OCI-LY1 (cell line): ENCODE data around the gene STAG1.

Experiments used
- H2AFZ ChIP-seq: fragments of 200-600 bp; sonication (generic), shearing (Covaris generic); 2 replicates; pipeline ENCODE4 v1.6.0; 2014; ENCODE audit warnings: antibody characterized with exemption, mild to moderate bottlenecking, low read length
- H3F3A ChIP-seq: fragments of 200-600 bp; sonication (generic), shearing (Covaris generic); 2 replicates; pipeline ENCODE4 v1.6.0; 2014; ENCODE audit warnings: mild to moderate bottlenecking, antibody characterized with exemption, low read length, moderate library complexity; ENCODE audit not compliant: insufficient read depth
- H3K27ac ChIP-seq: fragments of 200-600 bp; sonication (generic); 2 replicates; pipeline ENCODE4 v1.5.1; 2014; ENCODE audit warnings: low read length, mixed run types, mild to moderate bottlenecking, low read depth; ENCODE audit not compliant: poor library complexity, severe bottlenecking
- H3K27me3 ChIP-seq: fragments of 200-600 bp; sonication (generic); 2 replicates; pipeline ENCODE4 v1.6.0; 2014; ENCODE audit warnings: antibody characterized with exemption, mild to moderate bottlenecking, low read length, moderate library complexity; ENCODE audit not compliant: insufficient read depth
- H3K36me3 ChIP-seq: fragments of 200-600 bp; sonication (generic); 2 replicates; pipeline ENCODE4 v1.6.1; 2014; ENCODE audit warnings: mild to moderate bottlenecking, antibody characterized with exemption, low read length, moderate library complexity, mixed read lengths; ENCODE audit not compliant: insufficient read depth
- H3K4me1 ChIP-seq: fragments of 200-600 bp; sonication (generic); 2 replicates; pipeline ENCODE4 v1.5.1; 2014; ENCODE audit warnings: mild to moderate bottlenecking, low read length, moderate library complexity; ENCODE audit not compliant: insufficient read depth, severe bottlenecking
- H3K4me2 ChIP-seq: fragments of 200-600 bp; sonication (generic), shearing (Covaris generic); 2 replicates; pipeline ENCODE4 v1.6.1; 2014; ENCODE audit warnings: low read length
- H3K4me3 ChIP-seq: fragments of 200-600 bp; sonication (generic); 2 replicates; pipeline ENCODE4 v1.5.1; 2014; ENCODE audit warnings: low read length, low read depth, mild to moderate bottlenecking, mixed read lengths; ENCODE audit not compliant: poor library complexity, severe bottlenecking
- H3K79me2 ChIP-seq: fragments of 200-600 bp; shearing (Covaris generic); 2 replicates; pipeline ENCODE4 v1.6.1; 2016; ENCODE audit warnings: mixed run types, low read length, mixed read lengths; ENCODE audit not compliant: insufficient read depth
- H3K9ac ChIP-seq: fragments of 200-600 bp; sonication (generic), shearing (Covaris generic); 2 replicates; pipeline ENCODE4 v1.6.1; 2014; ENCODE audit warnings: mild to moderate bottlenecking, low read length, mixed read lengths
- H3K9me2 ChIP-seq: fragments of 200-600 bp; sonication (generic), shearing (Covaris generic); 2 replicates; pipeline ENCODE4 v1.6.1; 2014; ENCODE audit warnings: low read depth, mild to moderate bottlenecking, low read length, mixed read lengths
- H3K9me3 ChIP-seq: fragments of 200-600 bp; shearing (Covaris generic); 2 replicates; pipeline ENCODE4 v1.6.1; 2014; ENCODE audit warnings: low read length, mixed read lengths
- H4K20me1 ChIP-seq: fragments of 200-600 bp; sonication (generic), shearing (Covaris generic); 2 replicates; pipeline ENCODE4 v1.6.0; 2016; ENCODE audit warnings: mild to moderate bottlenecking, low read length; ENCODE audit not compliant: insufficient read depth
- EZH2 ChIP-seq: fragments of 200-600 bp; sonication (generic), shearing (Covaris generic); IDR thresholded peaks from 2 replicates; pipeline ENCODE4 v1.8.0; 2017; ENCODE audit warnings: borderline replicate concordance, mixed run types, mild to moderate bottlenecking, antibody characterized with exemption, low read length, moderate library complexity, mixed read lengths
- TF ChIP-seq, protein P1 (sequence below): fragments of 200-600 bp; sonication (generic), shearing (Covaris generic); IDR thresholded peaks from 2 replicates; pipeline ENCODE4 v1.5.1; 2017; ENCODE audit warnings: mild to moderate bottlenecking, antibody characterized with exemption, low read length, moderate library complexity, mixed read lengths

Gene STAG1

DNA sequence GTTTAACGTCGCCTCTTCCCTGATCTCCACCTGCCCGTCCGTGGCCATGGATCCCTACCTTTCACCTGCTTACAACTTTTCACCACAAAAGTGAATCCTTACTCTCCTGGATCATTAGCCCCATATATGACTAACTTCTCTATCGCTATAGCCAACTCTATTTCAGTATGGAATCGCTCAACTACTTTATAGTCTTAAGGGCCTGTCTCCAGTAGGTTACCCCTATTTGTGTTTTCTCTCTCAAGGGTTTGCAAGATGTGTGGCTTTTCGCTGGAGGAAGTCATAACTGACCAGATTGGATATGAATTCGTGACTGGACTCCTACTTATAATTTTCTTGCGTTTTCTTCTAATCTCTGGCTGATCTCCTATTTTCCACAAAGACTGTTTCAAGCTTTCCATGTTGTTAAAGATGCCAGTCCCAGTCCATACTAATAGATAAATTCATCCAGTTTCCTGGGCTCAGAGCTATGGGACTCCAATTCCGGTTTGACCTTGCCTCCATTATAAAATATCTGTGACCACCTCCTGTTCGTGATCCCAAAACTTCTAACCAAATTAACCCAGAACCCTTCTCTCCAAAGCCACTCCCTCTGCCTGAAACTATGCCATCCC is 1.3 kb upstream of the STAG1 start:
- H2AFZ ChIP-seq = peak overlapping the region; percentile 70
- H3K4me2 ChIP-seq = peak overlapping the region; percentile 82

DNA sequence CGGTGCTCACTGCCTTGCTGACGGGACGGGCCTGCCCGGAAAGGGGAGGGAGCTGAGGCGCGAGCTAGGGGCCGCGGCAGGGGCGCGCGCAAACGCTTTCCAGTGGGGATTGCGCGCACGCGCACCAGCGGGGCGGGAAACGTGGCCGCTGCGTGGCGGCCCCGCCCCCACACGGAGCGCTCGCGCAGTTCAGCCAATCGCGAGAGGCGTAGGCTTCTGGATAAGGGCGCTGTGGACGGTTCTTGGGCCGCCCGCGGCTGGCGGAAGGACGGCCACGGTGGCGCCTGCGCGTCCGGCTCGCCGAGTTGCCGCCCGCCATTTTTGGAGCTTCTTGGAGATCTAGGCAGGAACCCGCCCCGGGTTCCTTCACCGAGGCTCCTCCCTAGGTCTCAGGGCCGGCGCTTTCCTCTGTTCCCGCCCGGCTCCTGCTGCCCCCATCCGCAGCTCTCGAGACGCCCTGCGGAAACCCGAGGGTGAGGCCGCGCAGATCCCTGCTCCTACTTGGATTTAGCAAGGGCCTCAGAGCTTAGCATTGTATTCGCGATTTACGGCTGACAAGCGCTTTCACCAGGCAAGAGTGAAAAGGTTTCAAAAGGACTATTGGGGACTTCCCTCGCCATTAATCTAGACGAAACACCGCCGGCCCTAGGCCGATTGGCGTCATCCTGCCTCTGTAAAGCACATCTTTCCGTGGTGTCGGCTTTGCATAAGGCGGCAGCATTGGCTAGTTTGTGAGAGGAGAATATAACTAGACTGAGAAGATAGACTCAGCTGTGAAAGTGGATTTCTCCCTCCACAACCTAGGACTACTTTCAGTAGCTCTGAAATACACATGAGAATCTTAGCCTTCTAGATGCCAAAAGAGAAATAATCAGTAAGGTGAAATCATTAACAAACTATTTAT is 496 bp upstream of the STAG1 start:
- H3K4me1 ChIP-seq = peaks cover 43% of the 10 kb centered on the region
- no peaks in the 10 kb centered on the region for H3K9me2 ChIP-seq
- no peaks in the 10 kb centered on the region for H3K27me3 ChIP-seq
- H4K20me1 ChIP-seq = no peaks in the 10 kb centered on the region
- peak overlapping the region; percentile 70 for H2AFZ ChIP-seq
- peaks cover 35% of the 10 kb centered on the region for H3K79me2 ChIP-seq
- peak overlapping the region; percentile 98 for H3K9ac ChIP-seq
- peak overlapping the region; percentile 85 for H3K4me3 ChIP-seq
- TF ChIP-seq, protein P1, sequence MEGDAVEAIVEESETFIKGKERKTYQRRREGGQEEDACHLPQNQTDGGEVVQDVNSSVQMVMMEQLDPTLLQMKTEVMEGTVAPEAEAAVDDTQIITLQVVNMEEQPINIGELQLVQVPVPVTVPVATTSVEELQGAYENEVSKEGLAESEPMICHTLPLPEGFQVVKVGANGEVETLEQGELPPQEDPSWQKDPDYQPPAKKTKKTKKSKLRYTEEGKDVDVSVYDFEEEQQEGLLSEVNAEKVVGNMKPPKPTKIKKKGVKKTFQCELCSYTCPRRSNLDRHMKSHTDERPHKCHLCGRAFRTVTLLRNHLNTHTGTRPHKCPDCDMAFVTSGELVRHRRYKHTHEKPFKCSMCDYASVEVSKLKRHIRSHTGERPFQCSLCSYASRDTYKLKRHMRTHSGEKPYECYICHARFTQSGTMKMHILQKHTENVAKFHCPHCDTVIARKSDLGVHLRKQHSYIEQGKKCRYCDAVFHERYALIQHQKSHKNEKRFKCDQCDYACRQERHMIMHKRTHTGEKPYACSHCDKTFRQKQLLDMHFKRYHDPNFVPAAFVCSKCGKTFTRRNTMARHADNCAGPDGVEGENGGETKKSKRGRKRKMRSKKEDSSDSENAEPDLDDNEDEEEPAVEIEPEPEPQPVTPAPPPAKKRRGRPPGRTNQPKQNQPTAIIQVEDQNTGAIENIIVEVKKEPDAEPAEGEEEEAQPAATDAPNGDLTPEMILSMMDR = peak; percentile 38; the same call in 1 of the 2 replicates
- TF ChIP-seq EZH2 = no peak
- no peaks in the 10 kb centered on the region for H3K9me3 ChIP-seq
- no peaks in the 10 kb centered on the region for H3K36me3 ChIP-seq
- peak overlapping the region; percentile 96 for H3K27ac ChIP-seq
- H3K4me2 ChIP-seq = peak overlapping the region; percentile 82
- H3F3A ChIP-seq = no peaks in the 10 kb centered on the region

More for the DNA sequence above, 1.3 kb upstream of the STAG1 start:
- Histone ChIP-seq H3K4me1 (peaks cover 38% of the 10 kb centered on the region), H4K20me1 (no peaks in the 10 kb centered on the region), H3K4me3 (peak overlapping the region; percentile 85), H3K9me2 (no peaks in the 10 kb centered on the region), H3K36me3 (no peaks in the 10 kb centered on the region), H3K27me3 (no peaks in the 10 kb centered on the region), H3F3A (no peaks in the 10 kb centered on the region), H3K9me3 (no peaks in the 10 kb centered on the region), H3K79me2 (peaks cover 29% of the 10 kb centered on the region), H3K9ac (peak overlapping the region; percentile 98), H3K27ac (peak overlapping the region; percentile 96)
- TF ChIP-seq, protein P1 = no peak
- no peak for TF ChIP-seq EZH2

DNA sequence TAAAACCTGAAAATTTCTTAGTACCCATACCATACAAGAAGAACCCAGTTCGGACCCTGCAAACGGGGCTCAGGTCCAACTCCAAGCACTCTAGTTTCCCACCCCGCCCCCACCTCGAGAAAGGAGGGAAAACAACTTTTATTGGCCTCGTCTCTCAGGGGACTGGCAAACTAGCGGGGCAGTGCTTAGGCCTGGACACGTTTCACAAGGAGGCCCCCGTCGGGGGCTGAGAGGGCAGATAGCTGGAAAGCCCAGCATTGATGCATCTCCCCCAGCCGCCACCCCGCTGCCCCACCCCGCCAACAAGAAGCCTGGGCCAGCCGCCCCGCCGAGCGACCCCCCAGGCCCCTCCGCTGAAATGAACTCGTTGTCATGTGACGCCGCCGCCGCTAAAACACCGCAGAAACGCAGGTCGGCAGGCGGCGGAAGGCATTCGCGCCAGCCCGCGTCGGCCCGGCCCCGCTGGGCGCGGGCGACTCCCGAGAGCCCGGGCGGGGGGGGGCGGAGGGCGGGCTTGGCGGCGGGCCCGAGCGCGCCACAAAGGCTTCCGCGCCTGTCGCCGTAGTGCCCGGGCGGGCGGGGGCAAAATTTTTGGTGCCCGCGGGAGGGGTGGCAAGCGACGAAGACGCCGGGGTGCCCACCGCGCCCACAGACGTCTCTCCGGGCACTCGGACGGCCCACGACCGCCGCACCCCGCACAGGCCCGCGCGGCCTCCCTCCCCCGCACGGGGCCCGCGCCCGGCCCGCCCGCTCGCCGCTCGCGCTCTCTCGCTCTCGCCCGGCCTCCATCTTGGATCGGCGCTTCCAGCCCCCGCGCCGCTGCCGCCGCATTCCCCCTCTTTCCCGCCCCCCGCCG is 634 bp downstream of the STAG1 start:
- H3K79me2 ChIP-seq = peaks cover 43% of the 10 kb centered on the region
- H3K9me3 ChIP-seq = no peaks in the 10 kb centered on the region
- peaks cover 49% of the 10 kb centered on the region for H3K4me1 ChIP-seq
- no peaks in the 10 kb centered on the region for H3K36me3 ChIP-seq
- peak overlapping the region; percentile 80 for H3K9ac ChIP-seq
- no peaks in the 10 kb centered on the region for H3F3A ChIP-seq
- no peaks in the 10 kb centered on the region for H3K9me2 ChIP-seq
- H3K27me3 ChIP-seq = no peaks in the 10 kb centered on the region
- peak overlapping the region; percentile 90 for H3K27ac ChIP-seq
- peak overlapping the region; percentile 85 for H3K4me3 ChIP-seq
- peak overlapping the region; percentile 83 for H3K4me2 ChIP-seq
- no peaks in the 10 kb centered on the region for H4K20me1 ChIP-seq
- no peak overlapping the region for H2AFZ ChIP-seq
- TF ChIP-seq EZH2 = no peak
